Mammary epithelial cell (primary cell): Measurements from ENCODE around the gene SLC17A9.

Source experiments
- CTCF ChIP-seq, 2 donors: IDR thresholded peaks in 1 of 2; conservative IDR thresholded peaks in 1 of 2; 2 replicates each; pipeline ENCODE4 v1.5.1; 2011 to 2012; ENCODE audit warnings: inconsistent platforms in 2 of 2, low read length in 2 of 2, mild to moderate bottlenecking in 2 of 2, control low read depth in 1 of 2, low read depth in 1 of 2; ENCODE audit not compliant: insufficient read depth in 1 of 2; ENCODE audit errors: extremely low read depth in 1 of 2
- EZH2 ChIP-seq: IDR thresholded peaks from 2 replicates; pipeline ENCODE4 v1.6.1; 2012; ENCODE audit warnings: low read length, inconsistent platforms, borderline replicate concordance

GRCh38 chr20:63000036-63000435, 47.5 kb downstream of the SLC17A9 start:
- TF ChIP-seq CTCF (conservative IDR thresholded peaks at IDR 0.05 in 1 of 2, IDR thresholded peaks at IDR 0.05 in 1 of 2; ENCODE audit: extremely low read depth in 1 of 2, insufficient read depth in 1 of 2, low read depth in 1 of 2, low read length in 2 of 2), result no peak
- TF ChIP-seq EZH2, result no peak
